GDM1 (cell line): ENCODE data around the gene BCKDHA.
"Not testable (repeated sequence)": the region's sequence is repeated elsewhere in the genome, so short reads cannot be mapped to it uniquely, and the experiment has no call there.

Experiments
- DNase-seq: peaks from one replicate; lab custom pipeline; 2025; lab: John Stamatoyannopoulos, UW

BCKDHA gene

GRCh38 chr19:41426116-41426841 lies 28.7 kb downstream of the BCKDHA start:
- no peak for DNase-seq

GRCh38 chr19:41426952-41427646 lies 29.5 kb downstream of the BCKDHA start, which contains the start of gene B3GNT8:
Gene B3GNT8, minus strand, starts transcription at chr19:41427374. Its CDS starts 596 bp downstream, at chr19:41426778.
- DNase-seq = no peak

DNA sequence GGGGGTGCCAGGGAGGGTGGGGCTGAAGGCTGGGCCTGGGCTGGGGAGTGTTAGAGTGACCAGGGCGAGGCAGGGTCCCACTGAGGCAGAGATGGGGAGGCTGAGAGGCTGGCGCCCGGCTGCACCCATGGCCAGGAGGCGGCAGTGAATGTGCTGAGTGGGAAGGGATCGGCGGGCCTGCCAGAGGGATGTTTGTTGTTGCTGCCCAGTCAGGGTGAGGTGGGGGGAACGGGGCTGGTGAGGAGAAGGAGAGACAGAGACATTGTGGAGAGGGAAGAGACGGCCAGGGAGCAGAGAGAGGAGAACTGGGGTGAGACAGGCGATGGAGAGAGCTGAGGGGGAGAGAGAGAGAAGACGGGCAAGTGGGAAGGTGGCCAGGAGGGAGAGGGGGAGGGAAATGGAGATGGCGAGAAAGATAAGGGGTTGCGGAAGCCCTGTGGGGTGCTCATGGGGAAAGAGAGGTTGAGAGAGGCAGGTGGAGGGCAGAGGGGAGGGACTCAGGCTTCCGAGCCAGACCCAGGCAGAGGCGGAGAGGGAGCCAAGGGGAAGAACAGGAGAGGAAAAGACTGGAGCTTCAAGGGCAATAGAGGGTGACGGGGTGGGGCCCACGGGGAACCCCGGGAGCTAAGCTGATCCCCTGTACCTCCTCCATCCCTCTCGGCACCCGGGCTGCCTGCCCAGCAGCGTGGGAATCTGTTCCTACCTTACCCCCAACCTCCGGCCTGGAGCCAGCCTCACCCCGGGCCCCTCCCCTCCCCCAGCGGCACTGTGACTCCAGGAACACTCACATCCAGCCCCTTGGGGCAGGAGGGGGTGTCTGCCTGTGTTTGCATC lies 30.2 kb downstream of the BCKDHA start:
- DNase-seq = no peak

DNA sequence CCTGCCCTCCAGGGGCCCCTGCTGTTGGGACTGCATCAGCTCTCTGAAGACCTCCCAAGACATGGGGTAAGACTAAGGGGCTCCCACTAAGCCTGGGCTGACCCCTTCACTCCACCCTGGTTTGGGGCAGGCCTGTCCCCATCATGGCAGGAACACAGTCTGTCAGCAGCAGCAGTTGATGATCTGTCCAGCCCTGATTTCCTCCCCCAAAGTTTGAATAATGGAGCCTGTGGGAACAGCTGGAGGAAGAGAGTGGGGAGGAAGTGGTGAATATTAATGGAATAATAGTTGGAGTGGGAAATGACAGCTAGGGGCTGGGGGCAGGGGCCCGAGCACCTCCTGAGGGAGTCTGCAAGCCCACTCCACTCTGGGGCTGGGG lies 30.9 kb downstream of the BCKDHA start:
- no peak for DNase-seq

- no peak for DNase-seq
These were observed 33.3 kb downstream of the BCKDHA start for GRCh38 chr19:41430922-41431321.

- DNase-seq = peak; percentile 44
These were observed 34.1 kb downstream of the BCKDHA start for GRCh38 chr19:41431426-41432386.

DNA sequence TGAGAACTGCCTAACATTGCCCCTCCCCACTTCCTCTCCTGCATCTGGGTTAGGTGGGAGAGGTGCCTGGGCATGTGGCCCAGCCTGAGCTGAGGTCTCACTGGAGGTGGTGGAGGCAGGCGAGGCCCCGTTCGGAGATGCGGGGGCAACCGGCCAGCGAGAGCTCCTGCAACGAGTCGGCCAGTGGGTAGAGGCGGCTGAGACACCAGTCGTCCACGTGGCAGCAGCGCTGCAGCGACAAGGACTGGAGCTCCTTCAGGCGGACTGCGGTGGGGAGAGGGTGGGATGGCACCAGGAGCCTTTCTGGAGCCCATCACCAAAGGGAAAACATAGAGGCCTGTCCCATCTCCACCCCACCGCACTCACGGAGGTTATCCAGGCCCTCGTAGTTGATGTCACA lies 35.6 kb downstream of the BCKDHA start:
- no peak for DNase-seq

- DNase-seq = no peak
These were observed 36.8 kb downstream of the BCKDHA start for GRCh38 chr19:41434450-41434849.

- not testable (repeated sequence) for DNase-seq
These were observed 37.8 kb downstream of the BCKDHA start for GRCh38 chr19:41435376-41435775.

DNA sequence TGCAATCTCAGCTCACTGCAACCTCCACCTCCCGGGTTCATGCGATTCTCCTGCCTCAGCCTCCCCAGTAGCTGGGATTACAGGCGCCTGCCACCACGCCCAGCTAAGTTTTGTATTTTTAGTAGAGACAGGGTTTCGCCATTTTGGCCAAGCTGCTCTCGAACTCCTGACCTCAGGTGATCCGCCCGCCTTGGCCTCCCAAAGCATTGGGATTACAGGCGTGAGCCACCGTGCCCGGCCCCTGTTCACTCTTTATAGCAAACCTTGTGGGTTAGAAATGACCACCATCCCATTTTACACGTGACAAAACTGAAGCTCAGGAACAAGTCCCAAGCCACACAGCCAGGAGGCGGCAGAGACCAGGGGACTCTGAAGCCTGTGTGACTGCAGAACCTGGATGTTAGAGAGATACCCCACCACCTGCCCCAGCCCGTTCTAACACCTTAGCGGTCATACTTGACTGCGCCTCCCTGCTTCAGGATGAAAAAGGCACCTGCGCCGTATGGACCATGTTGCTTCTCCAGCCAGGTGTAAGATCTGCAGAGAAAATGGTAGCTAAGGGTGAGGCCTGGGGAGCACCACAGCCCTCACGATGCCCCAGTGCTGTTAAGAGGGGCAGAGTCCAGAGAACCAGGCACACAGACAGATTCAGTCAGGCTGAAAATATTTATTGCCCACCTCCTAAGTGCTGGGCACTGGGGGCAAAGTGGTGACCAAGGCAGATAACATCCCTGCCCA lies 38.5 kb downstream of the BCKDHA start:
- DNase-seq = no peak

- no peak for DNase-seq
These were observed 39.0 kb downstream of the BCKDHA start for GRCh38 chr19:41436674-41436951.

GRCh38 chr19:41437944-41438574 lies 40.4 kb downstream of the BCKDHA start:
- no peak for DNase-seq

DNA sequence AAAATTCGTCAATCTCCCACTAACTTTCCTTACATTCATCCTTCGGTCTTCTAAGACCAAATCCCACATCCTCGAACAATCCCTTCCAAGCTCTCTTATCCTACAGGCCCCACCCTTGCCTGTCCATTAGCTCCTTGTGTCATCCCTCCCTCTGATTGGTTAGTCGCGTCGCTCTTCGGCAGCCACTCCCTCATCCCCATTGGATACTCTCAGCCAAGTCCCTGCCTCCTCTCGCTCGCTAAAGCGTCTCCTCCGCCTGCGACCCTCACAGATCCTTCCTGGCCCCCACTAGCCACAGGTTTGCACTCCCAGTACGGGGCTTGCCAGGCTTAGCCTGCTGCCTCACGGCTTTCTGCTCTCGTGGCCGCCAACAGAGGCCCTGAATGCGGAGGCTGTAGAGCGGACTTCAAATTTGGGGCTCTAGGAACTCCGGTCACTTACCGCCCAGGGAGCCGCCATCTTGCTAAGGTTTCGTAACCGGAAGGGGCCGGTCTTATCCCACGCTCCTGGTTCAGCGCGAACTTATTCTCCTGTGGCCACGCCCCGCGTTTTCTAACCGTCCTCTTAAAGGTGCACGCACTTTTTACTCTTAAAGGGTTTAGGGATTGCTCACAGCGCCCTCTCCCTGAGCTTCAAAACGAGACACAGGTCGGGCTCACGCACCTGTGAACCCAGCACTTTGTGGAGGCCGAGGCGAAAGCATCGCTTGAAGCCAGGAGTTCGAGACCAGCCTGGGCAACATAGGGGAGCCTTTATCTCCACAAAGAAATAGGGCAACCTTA lies 42.0 kb downstream of the BCKDHA start, which contains the start of gene DMAC2:
DMAC2 (minus strand) TSS at position 472 of the 782 bp plus-strand sequence; CDS start at position 459, 13 bp downstream.
- peak; percentile 95 for DNase-seq

GRCh38 chr19:41441321-41441945 lies 43.8 kb downstream of the BCKDHA start:
- DNase-seq = no peak

DNA sequence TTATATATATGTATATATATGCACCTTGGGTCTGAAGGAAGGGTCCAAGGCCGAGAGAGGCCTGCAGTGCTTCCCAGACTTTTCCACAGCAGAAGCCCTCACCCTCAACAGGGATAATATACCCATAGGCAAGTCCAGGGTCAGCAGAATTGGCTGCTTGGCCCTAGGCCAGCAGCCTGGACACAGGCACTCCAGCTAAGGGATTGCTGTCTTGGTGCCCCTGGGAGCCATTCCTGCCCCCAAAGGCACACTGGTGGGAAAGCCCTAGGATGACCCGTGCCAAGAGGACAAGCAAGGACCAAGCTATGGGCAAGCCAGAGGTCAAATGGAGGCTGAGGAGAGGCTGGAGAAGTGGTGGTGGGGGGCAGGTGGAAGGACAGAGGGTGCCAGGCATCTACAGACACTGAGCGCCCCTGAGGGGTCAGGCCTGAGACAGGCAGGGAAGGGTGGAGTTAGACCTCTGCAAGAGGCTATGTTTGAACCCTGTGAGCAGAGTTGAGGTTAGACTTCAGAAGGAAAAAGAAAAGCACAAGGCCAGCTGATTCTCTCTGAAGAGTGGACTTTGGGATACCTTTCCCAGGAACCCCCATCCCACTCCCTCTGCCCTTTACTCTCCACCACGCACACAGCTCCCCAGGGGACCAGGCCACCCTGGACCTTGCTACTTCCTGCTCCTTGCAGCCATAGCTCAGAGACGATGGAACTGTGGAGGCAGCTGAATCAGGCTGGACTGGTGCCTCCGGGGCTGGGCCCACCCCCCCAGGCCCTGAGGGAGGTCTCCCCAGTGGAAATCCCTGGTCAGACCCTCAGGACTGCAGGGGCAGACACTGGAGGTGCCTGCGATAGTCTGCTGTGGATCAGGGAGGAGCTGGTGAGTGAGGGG lies 45.1 kb downstream of the BCKDHA start, which contains the start of gene ERICH4:
ERICH4 (plus strand) TSS at position 684 of the 883 bp plus-strand sequence; CDS start at position 698, 14 bp downstream.
- no peak for DNase-seq

DNA sequence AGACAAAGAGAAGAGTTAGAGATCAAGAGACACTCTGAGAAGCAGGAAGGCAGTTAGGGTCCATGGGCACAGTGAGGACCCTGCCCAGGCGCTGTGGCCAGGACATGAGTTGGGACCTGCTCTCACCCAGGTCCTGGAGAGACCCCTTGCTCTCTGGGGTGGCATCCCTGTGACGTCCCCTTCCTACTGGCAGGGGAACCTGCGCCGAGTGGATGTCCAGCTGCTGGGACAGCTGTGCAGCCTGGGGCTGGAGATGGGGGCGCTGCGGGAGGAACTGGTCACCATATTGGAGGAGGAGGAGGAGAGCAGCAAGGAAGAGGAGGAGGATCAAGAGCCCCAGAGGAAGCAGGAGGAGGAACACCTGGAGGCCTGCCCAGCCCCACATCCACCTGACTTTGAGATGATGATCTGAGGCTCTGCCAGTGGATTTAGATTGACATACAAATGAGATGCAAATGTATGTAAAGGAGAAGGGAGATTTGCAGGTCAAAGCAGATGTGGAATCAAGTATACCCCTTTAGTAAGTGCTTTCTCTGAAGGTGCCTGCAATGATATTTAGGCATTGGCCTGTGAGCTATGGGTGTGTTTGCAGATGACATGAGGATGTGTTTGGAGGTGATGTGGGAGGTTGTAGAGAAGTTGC lies 46.3 kb downstream of the BCKDHA start:
- no peak for DNase-seq

GRCh38 chr19:41445575-41445974 lies 48.0 kb downstream of the BCKDHA start:
- no peak for DNase-seq
